SK-N-SH treated with all-trans-retinoic acid at 6 μM for 48 hours (cell line): ENCODE results near the gene SRBD1.

Experiments
- ATAC-seq: fragments of 200-7000 bp; cut with Tn5 transposase; 3 replicates; pipeline ENCODE4 v1.9.1; 2020; ENCODE audit warnings: mild to moderate bottlenecking, moderate library complexity
- BACH2 ChIP-seq: fragments of 250-450 bp; sonication (Bioruptor Pico); IDR thresholded peaks from 2 replicates; pipeline ENCODE4 v1.9.0; 2021; ENCODE audit warnings: mild to moderate bottlenecking, borderline replicate concordance
- CREB5 ChIP-seq: fragments of 250-450 bp; sonication (Bioruptor Pico); IDR thresholded peaks from 2 replicates; pipeline ENCODE4 v1.5.1; 2020; ENCODE audit warnings: low read depth, mild to moderate bottlenecking, moderate library complexity
- CSDC2 ChIP-seq: fragments of 250-450 bp; sonication (Bioruptor Pico); IDR thresholded peaks from 2 replicates; pipeline ENCODE4 v1.5.0; 2020; ENCODE audit warnings: mild to moderate bottlenecking, moderate library complexity
- ESRRG ChIP-seq: fragments of 250-450 bp; sonication (Bioruptor Pico); IDR thresholded peaks from 2 replicates; pipeline ENCODE4 v1.6.1; 2021; ENCODE audit warnings: mild to moderate bottlenecking
- ISL1 ChIP-seq: fragments of 250-450 bp; sonication (Bioruptor Pico); IDR thresholded peaks from 2 replicates; pipeline ENCODE4 v2.1.2; 2022; ENCODE audit warnings: mild to moderate bottlenecking, moderate library complexity
- PPARA ChIP-seq: fragments of 250-450 bp; sonication (Bioruptor Pico); IDR thresholded peaks from 2 replicates; pipeline ENCODE4 v1.5.0; 2020; ENCODE audit warnings: mild to moderate bottlenecking, borderline replicate concordance
- RARB ChIP-seq: fragments of 250-450 bp; sonication (Bioruptor Pico); IDR thresholded peaks from 2 replicates; pipeline ENCODE4 v1.8.0; 2021; ENCODE audit warnings: mild to moderate bottlenecking, moderate library complexity
- SNAI2 ChIP-seq: fragments of 250-450 bp; sonication (Bioruptor Pico); IDR thresholded peaks from 2 replicates; pipeline ENCODE4 v1.5.0; 2020; ENCODE audit warnings: mild to moderate bottlenecking, moderate library complexity
- ZC3H10 ChIP-seq: fragments of 250-450 bp; sonication (Bioruptor Pico); IDR thresholded peaks from 2 replicates; pipeline ENCODE4 v1.5.1; 2021; ENCODE audit warnings: mild to moderate bottlenecking, moderate library complexity
- ZFP3 ChIP-seq: fragments of 250-450 bp; sonication (Bioruptor Pico); IDR thresholded peaks from 2 replicates; pipeline ENCODE4 v1.5.0; 2020; ENCODE audit warnings: mild to moderate bottlenecking, moderate library complexity
- ZFP30 ChIP-seq: fragments of 450-650 bp; formaldehyde crosslinking; IDR thresholded peaks from 2 replicates; pipeline ENCODE4 v1.5.0; 2022; ENCODE audit warnings: mild to moderate bottlenecking, moderate library complexity
- ZNF565 ChIP-seq: fragments of 450-650 bp; formaldehyde crosslinking; conservative IDR thresholded peaks from 2 replicates; pipeline ENCODE4 v1.5.0; 2020; ENCODE audit warnings: low read depth, mild to moderate bottlenecking, moderate library complexity
- ZNF70 ChIP-seq: fragments of 450-650 bp; formaldehyde crosslinking; IDR thresholded peaks from 2 replicates; pipeline ENCODE4 v1.5.0; 2020; ENCODE audit warnings: mild to moderate bottlenecking, moderate library complexity
- ZNF8 ChIP-seq: fragments of 450-650 bp; formaldehyde crosslinking; IDR thresholded peaks from 2 replicates; pipeline ENCODE4 v1.5.0; 2020; ENCODE audit warnings: mild to moderate bottlenecking, moderate library complexity
- TF ChIP-seq, protein P1 (sequence below): fragments of 250-450 bp; sonication (Bioruptor Pico); IDR thresholded peaks from 2 replicates; pipeline ENCODE4 v1.8.0; 2021; ENCODE audit warnings: low read depth, mild to moderate bottlenecking, moderate library complexity, borderline replicate concordance
- TF ChIP-seq, protein P2 (sequence below): fragments of 250-450 bp; sonication (Bioruptor Pico); IDR thresholded peaks from 2 replicates; pipeline ENCODE4 v1.8.0; 2020; ENCODE audit warnings: mild to moderate bottlenecking, moderate library complexity, borderline replicate concordance
- TF ChIP-seq, protein P3 (sequence below): fragments of 250-450 bp; sonication (Bioruptor Pico); IDR thresholded peaks from 2 replicates; pipeline ENCODE4 v1.5.1; 2021; ENCODE audit warnings: mild to moderate bottlenecking, moderate library complexity

Gene SRBD1

GRCh38 chr2:45352506-45352905, 258.6 kb downstream of the SRBD1 start:
- ATAC-seq: no peak
- no peak for TF ChIP-seq ZFP30
- TF ChIP-seq ISL1 (CRISPR knock-in tag): no peak
- TF ChIP-seq ZC3H10 (CRISPR knock-in tag): no peak
- TF ChIP-seq, protein P1, sequence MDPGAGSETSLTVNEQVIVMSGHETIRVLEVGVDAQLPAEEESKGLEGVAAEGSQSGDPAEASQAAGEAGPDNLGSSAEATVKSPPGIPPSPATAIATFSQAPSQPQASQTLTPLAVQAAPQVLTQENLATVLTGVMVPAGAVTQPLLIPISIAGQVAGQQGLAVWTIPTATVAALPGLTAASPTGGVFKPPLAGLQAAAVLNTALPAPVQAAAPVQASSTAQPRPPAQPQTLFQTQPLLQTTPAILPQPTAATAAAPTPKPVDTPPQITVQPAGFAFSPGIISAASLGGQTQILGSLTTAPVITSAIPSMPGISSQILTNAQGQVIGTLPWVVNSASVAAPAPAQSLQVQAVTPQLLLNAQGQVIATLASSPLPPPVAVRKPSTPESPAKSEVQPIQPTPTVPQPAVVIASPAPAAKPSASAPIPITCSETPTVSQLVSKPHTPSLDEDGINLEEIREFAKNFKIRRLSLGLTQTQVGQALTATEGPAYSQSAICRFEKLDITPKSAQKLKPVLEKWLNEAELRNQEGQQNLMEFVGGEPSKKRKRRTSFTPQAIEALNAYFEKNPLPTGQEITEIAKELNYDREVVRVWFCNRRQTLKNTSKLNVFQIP (CRISPR knock-in tag): no peak
- no peak for TF ChIP-seq CREB5 (CRISPR knock-in tag)
- no peak for TF ChIP-seq ESRRG
- no peak for TF ChIP-seq ZNF70 (CRISPR knock-in tag)
- TF ChIP-seq, protein P2, sequence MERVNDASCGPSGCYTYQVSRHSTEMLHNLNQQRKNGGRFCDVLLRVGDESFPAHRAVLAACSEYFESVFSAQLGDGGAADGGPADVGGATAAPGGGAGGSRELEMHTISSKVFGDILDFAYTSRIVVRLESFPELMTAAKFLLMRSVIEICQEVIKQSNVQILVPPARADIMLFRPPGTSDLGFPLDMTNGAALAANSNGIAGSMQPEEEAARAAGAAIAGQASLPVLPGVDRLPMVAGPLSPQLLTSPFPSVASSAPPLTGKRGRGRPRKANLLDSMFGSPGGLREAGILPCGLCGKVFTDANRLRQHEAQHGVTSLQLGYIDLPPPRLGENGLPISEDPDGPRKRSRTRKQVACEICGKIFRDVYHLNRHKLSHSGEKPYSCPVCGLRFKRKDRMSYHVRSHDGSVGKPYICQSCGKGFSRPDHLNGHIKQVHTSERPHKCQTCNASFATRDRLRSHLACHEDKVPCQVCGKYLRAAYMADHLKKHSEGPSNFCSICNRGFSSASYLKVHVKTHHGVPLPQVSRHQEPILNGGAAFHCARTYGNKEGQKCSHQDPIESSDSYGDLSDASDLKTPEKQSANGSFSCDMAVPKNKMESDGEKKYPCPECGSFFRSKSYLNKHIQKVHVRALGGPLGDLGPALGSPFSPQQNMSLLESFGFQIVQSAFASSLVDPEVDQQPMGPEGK (CRISPR knock-in tag): no peak

DNA sequence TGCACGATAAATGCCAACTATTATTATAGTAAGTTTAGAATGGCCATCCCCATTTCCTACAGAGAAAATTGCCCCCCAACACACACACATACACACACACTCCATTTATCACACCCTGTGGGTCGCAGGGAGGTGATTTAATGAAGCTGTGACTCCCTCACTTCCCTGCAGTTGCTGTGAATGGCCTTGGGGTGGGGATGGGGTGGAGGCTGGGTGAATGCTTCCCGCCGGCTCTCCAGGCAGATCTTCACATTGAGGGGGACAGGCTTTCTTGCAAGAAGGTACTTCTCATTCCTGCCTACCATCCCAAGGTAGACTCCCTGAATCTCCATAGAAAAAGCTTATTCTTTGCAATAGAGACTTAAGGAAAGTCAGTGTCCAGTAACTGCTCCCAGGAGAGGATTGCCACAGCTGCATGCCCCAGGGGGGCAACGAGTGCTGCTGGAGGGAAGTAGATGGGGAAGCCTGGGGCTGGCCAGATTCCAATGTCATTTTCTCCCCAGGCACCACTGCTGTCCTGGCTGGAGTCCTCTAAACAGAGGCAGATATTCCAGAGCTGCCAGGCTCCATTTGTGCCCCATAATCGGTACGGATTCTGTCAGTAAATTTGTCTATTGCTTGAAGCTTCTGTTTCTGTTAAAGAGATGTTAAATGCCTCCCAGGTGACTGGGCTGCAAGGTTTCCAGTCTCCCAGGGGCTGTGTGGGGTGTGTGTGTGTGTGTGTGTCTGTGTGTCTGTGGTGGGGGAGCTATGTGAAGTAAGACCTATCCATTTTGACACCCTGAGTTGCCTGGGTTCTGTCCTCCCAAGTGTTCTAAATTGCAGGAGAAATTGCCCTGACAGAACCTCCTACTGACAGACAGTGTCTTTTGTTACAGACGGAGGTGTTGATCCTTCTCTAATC, 265.5 kb downstream of the SRBD1 start:
- no peak for ATAC-seq

DNA sequence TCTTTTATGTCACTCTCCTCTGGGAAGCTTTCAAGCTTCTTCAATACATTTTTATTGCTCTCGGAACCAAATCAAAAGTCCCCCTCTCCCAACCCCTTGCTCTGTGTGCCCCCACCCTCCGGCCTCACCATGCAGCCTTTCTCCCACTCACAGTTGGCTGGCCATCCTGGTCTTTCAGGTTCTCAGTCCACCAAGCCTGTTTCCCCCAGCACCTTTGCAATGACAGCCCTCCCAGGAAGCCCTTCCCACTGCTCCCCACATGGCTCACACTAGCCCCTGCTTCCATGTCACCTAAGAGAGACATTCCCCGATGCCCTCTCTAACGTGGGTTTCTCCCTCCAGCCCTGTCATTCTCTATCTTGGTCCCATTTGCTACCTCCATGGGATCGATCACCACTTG, 266.6 kb downstream of the SRBD1 start:
- TF ChIP-seq ZNF70 (CRISPR knock-in tag): no peak
- TF ChIP-seq, protein P3, sequence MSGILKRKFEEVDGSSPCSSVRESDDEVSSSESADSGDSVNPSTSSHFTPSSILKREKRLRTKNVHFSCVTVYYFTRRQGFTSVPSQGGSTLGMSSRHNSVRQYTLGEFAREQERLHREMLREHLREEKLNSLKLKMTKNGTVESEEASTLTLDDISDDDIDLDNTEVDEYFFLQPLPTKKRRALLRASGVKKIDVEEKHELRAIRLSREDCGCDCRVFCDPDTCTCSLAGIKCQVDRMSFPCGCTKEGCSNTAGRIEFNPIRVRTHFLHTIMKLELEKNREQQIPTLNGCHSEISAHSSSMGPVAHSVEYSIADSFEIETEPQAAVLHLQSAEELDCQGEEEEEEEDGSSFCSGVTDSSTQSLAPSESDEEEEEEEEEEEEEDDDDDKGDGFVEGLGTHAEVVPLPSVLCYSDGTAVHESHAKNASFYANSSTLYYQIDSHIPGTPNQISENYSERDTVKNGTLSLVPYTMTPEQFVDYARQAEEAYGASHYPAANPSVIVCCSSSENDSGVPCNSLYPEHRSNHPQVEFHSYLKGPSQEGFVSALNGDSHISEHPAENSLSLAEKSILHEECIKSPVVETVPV (CRISPR knock-in tag): no peak
- TF ChIP-seq SNAI2 (CRISPR knock-in tag): no peak
- TF ChIP-seq ZFP30: no peak
- no peak for ATAC-seq

More for the DNA sequence above, 265.5 kb downstream of the SRBD1 start:
- no peak for TF ChIP-seq ZNF565 (CRISPR knock-in tag)
- TF ChIP-seq CSDC2: no peak
- no peak for TF ChIP-seq PPARA (CRISPR knock-in tag)
- no peak for TF ChIP-seq BACH2 (CRISPR knock-in tag)
- TF ChIP-seq ZNF8 (CRISPR knock-in tag): no peak
- no peak for TF ChIP-seq ZFP3 (CRISPR knock-in tag)
- TF ChIP-seq, protein P1 (CRISPR knock-in tag): no peak
- TF ChIP-seq, protein P2 (CRISPR knock-in tag): no peak
- no peak for TF ChIP-seq ISL1 (CRISPR knock-in tag)
- TF ChIP-seq ZNF70 (CRISPR knock-in tag): no peak
- TF ChIP-seq RARB (CRISPR knock-in tag): no peak
